Tibial artery (tissue), 4 donors: Measurements from ENCODE around the gene PTGER2.

ENCODE experiments used
- DNase-seq, 2 donors: peaks; one replicate each; pipeline ENCODE4 v3.0.0-alpha.2; 2019
- H3K27ac ChIP-seq, 2 donors: fragments of 200-600 bp; sonication (generic) in 1 of 2; 1 replicate in 1 of 2; 2 replicates in 1 of 2; pipeline ENCODE4 v1.5.1; 2018 to 2019; ENCODE audit warnings: mild to moderate bottlenecking in 1 of 2
- H3K27me3 ChIP-seq, 2 donors: fragments of 200-600 bp; sonication (generic) in 1 of 2; one replicate each; pipeline versions ENCODE4 v1.5.1 to v1.6.0; 2016 to 2019
- H3K36me3 ChIP-seq, 3 donors: fragments of 200-600 bp; sonication (generic) in 2 of 3; one replicate each; pipeline ENCODE4 v1.5.1; 2016 to 2019; ENCODE audit warnings: mild to moderate bottlenecking in 2 of 3
- H3K4me1 ChIP-seq, 4 donors: fragments of 200-600 bp; sonication (generic) in 2 of 4; 1 replicate in 3 of 4; 2 replicates in 1 of 4; pipeline ENCODE4 v1.5.1; 2016 to 2019
- H3K4me3 ChIP-seq, 2 donors: fragments of 200-600 bp; sonication (generic) in 1 of 2; 1 replicate in 1 of 2; 2 replicates in 1 of 2; pipeline ENCODE4 v1.5.1; 2018 to 2019; ENCODE audit warnings: mild to moderate bottlenecking in 2 of 2
- H3K9me3 ChIP-seq, 3 donors: fragments of 200-600 bp; sonication (generic) in 1 of 3; one replicate each; pipeline ENCODE4 v1.5.1; 2016 to 2019
- CTCF ChIP-seq, 2 experiments: fragments of 200-600 bp in 1 of 2; fragments of 450-650 bp in 1 of 2; IDR thresholded peaks; one replicate each; pipeline ENCODE4 v1.5.1; 2017 to 2019; ENCODE audit warnings: antibody characterized with exemption in 2 of 2, mild to moderate bottlenecking in 1 of 2, moderate library complexity in 1 of 2
- intact Hi-C: fragments of 100-400 bp; cut with DNase I; formaldehyde crosslinking; loops from one replicate; pipeline ENCODE4 v1.15.0; 2023; ENCODE audit warnings: low total_unique reads

PTGER2 gene

GRCh38 chr14:52348776-52349175 lies 34.7 kb downstream of the PTGER2 start:
- Histone ChIP-seq H3K4me1 (peaks cover 0 to 14% (median 7%) of the 10 kb centered on the region in 4 donors), H3K36me3 (no peaks in the 10 kb centered on the region), H3K4me3 (no peak overlapping the region), H3K9me3 (no peaks in the 10 kb centered on the region), H3K27me3 (no peaks in the 10 kb centered on the region), H3K27ac (no peak overlapping the region)
- no peak for TF ChIP-seq CTCF (IDR thresholded peaks at IDR 0.05)
- DNase-seq = no peak
- intact Hi-C loops = no loop called here

- Histone ChIP-seq H3K9me3 (no peaks in the 10 kb centered on the region), H3K4me3 (no peak overlapping the region), H3K27ac (no peak overlapping the region), H3K4me1 (peaks cover 0 to 20% (median 10%) of the 10 kb centered on the region in 4 donors), H3K27me3 (no peaks in the 10 kb centered on the region), H3K36me3 (no peaks in the 10 kb centered on the region)
- intact Hi-C loops = no loop called here
- no peak for TF ChIP-seq CTCF (IDR thresholded peaks at IDR 0.05)
- DNase-seq = no peak
These were observed 35.6 kb downstream of the PTGER2 start for GRCh38 chr14:52349731-52350130.

- TF ChIP-seq CTCF (IDR thresholded peaks at IDR 0.05) = no peak
- Histone ChIP-seq H3K27ac (no peak overlapping the region), H3K36me3 (no peaks in the 10 kb centered on the region), H3K9me3 (no peaks in the 10 kb centered on the region), H3K4me3 (no peak overlapping the region), H3K4me1 (peaks cover 0 to 27% (median 12%) of the 10 kb centered on the region in 4 donors), H3K27me3 (no peaks in the 10 kb centered on the region)
- intact Hi-C loops = no loop called here
- DNase-seq = no peak
These were observed 36.3 kb downstream of the PTGER2 start for GRCh38 chr14:52350445-52350844.

GRCh38 chr14:52351233-52352060 lies 37.3 kb downstream of the PTGER2 start:
- Histone ChIP-seq H3K36me3 (no peaks in the 10 kb centered on the region), H3K9me3 (no peaks in the 10 kb centered on the region), H3K4me3 (no peak overlapping the region), H3K27me3 (no peaks in the 10 kb centered on the region), H3K27ac (peak overlapping the region; percentile 3 to 14), H3K4me1 (peaks cover 0 to 33% (median 12%) of the 10 kb centered on the region in 4 donors)
- no peak for TF ChIP-seq CTCF (IDR thresholded peaks at IDR 0.05)
- no peak for DNase-seq
- intact Hi-C loops = no loop called here

GRCh38 chr14:52352061-52352491 lies 38.0 kb downstream of the PTGER2 start:
- no peak for TF ChIP-seq CTCF (IDR thresholded peaks at IDR 0.05)
- Histone ChIP-seq H3K4me3 (no peak overlapping the region), H3K27me3 (no peaks in the 10 kb centered on the region), H3K27ac (no peak overlapping the region), H3K36me3 (no peaks in the 10 kb centered on the region), H3K4me1 (peaks cover 0 to 33% (median 12%) of the 10 kb centered on the region in 4 donors), H3K9me3 (no peaks in the 10 kb centered on the region)
- no peak for DNase-seq
- intact Hi-C loops = no loop called here
